ENCODE data around the gene STRAP.
"Not testable (repeated sequence)": the region's sequence is repeated elsewhere in the genome, so short reads cannot be mapped to it uniquely, and the experiment has no call there.

Gene STRAP

DNA sequence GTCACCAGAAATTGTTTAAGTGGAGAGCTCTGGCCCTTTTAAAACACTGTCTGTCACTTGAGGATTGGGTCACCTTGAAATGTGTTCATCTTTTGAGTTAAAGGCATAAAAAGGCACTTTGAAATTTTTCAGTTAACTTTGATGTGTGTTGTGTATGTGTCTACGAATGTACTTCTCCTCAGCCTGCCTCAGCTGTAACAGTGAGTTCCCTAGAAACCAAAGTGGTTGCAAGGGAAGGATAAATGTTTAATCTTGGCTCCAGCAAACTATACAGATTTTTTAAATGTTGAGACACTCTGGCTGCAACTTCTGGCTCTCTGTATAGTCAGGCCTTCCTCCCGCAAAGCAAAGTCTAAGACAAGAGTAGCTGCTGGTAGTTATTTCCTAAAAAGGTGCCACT is 37.2 kb downstream of the STRAP start:
- in situ Hi-C loops (cut with HindIII; ENCODE audit: low sequenced_read_pairs), result no loop called here

DNA sequence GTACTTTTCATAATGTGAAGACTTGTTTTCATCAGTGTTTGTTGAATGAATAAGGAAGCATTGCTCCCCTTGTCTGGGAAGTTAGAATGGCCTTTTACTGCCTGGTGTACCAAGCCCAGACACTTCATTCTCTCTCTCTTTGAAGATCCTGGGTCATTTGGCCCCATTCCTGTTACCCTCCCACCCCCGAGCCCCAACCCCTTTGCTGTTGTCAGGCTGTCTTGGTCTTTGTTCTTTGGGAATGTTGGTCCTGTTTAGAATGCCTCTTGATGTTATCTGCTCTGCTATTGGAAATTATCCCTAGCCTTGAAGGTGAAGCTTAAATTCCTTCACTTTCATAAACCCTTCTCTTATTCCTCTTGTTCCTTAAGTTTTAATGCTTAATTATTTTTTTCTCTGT is 42.8 kb downstream of the STRAP start:
- in situ Hi-C loops (cut with HindIII; ENCODE audit: low sequenced_read_pairs), result no loop called here

DNA sequence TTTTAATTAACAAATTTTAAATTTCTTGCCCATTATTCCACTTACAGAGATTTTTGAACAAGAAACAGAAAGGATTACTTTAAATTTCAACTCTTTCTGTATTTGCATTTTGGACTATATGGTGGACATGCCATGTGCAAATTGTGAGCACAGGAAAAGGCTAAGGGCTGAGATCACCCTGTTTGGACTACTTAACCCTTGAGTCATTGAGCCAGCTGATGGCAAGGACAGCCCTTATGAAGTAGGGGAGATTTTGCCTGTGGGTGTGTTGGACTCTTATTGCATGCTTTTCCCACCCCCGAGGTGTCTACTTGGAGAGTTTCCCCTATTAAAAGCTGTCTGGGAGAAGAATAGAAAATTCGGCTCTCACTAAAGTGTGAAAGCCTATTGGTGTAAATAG is 46.2 kb downstream of the STRAP start:
- in situ Hi-C loops (cut with HindIII; ENCODE audit: low sequenced_read_pairs), result no loop called here

DNA sequence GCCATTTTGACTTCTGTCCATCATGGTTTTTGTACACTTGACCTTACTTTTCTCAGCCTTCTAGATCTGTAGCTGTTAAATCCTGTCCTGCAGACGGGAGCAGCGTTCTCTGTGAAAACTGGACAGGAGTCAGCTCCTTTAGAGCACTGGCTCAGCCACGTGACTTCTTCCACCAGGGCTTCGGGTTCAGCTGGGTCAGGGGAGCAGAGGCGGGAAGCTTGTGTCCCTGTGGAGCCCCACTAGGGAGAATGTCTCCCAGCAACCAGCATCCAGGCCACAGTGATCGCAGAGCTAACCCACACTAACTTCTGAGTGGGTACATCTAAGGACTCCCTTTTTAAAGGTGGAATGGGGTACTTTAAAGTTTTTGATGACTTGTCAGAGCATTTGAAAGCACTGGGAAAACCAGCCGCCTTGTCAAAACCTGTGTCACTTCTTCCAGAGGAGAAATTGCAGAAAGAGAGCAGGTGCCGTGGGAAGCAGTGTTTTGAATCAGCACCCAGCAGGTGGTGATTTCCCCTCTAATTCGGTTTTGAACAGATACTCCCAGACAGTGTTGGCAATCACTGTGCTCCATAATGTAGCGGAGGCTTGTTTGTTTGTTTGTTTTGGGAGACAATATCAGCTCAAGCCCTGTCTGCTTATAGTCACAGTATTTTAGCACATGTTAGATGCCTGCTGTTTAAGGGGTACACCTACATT is 46.8 kb downstream of the STRAP start:
- in situ Hi-C loops (cut with HindIII; ENCODE audit: low sequenced_read_pairs), result no loop called here

DNA sequence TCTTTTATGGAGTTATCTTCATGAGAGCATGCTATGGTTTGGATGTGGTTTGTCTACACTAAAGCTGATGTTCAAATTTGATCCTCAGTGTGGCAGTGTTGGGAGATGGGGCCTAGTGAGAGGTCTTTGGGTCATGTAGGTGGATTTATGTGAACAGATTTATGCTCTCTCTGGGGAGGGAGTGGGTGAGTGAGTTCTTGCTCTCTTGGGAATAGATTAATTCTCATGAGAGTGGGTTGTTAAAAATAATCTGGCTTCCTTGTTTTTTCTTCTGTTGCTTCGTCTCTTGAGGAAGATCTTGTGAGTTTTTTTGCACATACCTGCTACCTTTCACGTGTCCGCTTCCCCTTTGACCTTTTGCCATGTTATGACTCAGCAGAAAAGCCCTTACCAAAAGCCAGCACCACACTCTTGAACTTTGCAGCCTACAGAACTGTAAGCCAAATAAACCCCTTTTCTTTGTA is 49.4 kb downstream of the STRAP start:
- in situ Hi-C loops (cut with HindIII; ENCODE audit: low sequenced_read_pairs), result no loop called here

DNA sequence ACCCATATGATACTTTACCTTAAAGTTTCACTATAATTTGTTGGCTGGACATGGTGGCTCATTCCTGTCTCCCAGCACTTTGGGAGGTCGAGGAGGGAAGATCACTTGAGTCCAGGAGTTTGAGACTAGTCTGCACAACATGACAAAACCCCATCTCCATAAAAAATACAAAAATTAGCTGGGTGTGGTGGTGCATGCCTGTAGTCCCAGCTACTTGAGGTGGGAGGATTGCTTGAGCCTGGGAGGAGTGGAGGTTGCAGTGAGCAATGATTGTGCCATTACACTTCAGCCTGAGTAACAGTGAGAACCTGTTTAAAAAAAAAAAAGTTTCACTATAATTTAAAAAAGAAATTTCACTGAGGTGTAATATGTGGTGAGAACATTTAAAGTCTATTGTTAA is 50.1 kb downstream of the STRAP start:
- in situ Hi-C loops (cut with HindIII; ENCODE audit: low sequenced_read_pairs), result no loop called here

DNA sequence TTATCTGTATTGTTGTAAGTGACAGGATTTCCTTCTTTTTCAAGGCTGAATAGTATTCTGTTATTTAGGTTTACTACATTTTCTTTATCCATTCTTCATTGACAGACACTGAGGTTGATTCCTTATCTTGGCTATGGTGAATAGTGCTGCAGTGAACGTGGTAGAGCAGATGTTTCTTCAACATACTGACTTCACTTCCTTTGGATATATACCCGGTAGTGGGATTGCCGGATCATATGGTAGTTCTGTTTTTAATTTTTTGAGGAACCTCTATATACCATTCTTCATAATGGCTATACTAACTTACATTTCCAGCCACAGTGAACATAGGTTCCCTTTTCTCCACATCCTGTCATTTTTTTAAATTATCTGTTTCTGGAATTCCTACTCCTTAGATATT is 50.8 kb downstream of the STRAP start:
- in situ Hi-C loops (cut with HindIII; ENCODE audit: low sequenced_read_pairs), result no loop called here

DNA sequence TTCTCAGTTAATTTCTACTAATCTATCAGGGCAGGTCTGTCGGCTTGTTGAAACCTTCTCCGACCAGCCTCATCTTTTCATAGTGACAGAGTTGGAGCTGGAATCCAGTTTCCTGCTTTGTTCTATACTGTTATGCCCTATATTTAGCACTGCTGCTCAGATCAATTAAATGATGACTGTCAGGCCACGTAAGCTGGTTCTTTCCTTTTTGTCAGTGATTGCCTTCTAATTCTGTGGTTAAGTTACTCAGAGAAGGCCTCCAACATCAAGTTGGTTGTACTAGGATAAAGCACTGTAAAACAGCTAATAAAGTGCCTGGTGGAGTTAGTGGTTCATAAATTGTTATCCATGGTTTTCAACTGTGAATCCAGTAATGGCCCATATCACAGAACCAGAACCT is 51.6 kb downstream of the STRAP start:
- in situ Hi-C loops (cut with HindIII; ENCODE audit: low sequenced_read_pairs), result no loop called here

DNA sequence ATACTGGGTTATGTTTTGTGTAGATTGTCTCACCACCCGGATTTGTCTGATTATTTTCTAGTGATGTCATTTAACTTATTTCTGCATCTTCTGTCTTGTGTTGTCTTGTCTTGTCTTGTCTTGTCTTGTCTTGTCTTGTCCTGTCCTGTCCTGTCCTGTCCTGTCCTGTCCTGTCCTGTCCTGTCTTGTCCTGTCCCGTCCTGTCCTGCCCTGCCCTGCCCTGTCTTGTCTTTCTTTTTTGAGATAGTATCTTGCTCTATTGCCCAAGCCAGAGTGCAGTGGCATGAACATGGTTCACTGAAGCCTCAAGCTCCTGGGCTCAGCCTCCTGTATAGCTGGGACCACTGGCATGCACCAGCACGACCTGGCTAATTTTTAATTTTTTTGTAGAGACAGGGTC is 54.6 kb downstream of the STRAP start:
- in situ Hi-C loops (cut with HindIII; ENCODE audit: low sequenced_read_pairs), result no loop called here

DNA sequence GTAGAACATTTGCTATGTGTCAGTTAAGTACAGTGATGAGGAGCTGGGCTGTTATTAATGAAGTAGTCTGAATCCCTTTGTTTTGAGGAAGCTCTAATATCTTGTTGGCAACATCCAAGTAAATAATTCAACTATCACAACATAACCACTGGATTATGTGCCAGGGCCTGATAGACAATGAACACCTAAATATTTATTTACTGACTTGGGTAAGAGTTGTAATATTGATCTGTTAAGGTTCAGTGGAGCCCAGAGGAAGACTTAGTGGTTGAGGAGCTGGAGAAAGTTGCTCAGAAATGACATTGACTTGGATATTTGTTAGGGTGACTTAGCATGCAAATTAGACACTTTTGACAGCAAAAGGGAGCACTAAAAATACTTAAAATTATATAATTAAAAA is 55.7 kb downstream of the STRAP start:
- in situ Hi-C loops (cut with HindIII; ENCODE audit: low sequenced_read_pairs), result no loop called here

DNA sequence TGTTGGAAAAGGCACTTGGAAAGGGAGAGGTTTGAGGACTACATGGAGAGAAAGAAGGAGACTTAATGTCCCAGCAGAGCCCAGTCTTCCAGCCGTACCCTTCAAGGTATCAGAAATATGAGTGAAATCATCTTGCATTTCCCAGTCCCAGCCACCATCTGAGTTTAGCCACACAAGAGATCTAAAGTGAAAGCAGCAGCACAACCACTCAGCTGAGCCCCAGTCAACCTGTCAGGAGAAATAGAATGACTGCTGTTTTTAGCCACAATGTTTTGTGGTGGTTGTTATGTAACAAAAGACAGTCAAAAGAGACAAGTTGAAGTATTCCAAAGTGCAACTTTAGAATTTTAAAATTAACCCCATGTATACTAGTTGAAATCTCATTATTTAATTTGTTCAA is 56.9 kb downstream of the STRAP start:
- in situ Hi-C loops (cut with HindIII; ENCODE audit: low sequenced_read_pairs), result no loop called here

DNA sequence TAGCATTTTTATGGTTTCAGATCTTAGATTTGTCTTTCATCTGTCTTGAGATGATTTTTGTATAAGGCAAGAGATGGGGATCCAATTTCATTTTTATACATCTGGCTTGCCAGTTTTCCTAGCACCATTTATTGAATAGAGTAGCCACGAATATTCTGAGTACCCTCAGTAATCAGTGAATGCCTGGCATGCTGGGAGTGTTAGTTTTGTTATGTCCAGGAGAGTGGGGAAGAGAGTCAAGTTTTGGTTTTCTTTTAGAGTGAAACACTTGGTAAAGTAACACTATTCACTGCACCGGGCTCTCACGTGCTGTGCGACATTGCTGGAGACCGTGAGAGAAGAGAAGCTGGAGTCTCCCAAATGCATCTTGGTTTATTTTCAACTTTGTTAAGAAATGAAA is 60.3 kb downstream of the STRAP start:
- in situ Hi-C loops (cut with HindIII; ENCODE audit: low sequenced_read_pairs), result no loop called here

DNA sequence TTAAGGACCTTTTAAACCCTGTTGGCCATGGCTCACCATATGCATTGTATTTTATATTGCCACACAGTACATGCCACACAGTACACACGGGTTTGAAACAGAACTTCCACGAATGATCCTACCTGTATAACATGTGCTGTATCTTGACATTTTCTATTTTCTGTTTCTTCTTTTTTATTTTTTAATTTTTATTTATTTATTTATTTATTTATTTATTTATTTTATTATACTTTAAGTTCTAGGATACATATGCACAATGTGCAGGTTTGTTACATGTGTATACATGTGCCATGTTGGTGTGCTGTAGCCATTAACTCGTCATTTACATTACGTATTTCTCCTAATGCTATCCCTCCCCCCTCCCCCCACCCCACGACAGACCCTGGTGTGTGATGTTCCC is 61.3 kb downstream of the STRAP start:
- in situ Hi-C loops (cut with HindIII; ENCODE audit: low sequenced_read_pairs), result not testable (repeated sequence)

DNA sequence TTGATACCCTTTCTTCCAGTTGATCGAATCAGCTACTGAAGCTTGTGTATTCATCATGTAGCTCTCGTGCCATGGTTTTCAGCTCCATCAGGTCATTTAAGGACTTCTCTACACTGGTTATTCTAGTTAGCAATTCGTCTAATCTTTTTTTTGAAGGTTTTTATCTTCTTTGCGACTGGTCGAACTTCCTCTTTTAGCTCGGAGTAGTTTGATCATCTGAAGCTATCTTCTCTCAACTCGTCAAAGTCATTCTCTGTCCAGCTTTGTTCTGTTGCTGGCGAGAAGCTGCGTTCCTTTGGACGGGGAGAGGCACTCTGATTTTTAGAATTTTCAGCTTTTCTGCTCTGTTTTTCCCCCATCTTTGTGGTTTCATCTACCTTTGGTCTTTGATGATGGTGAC is 66.3 kb downstream of the STRAP start:
- in situ Hi-C loops (cut with HindIII; ENCODE audit: low sequenced_read_pairs), result not testable (repeated sequence)

All from DLD1 (cell line).